ENCODE results near the gene TMEM50B.

Gene TMEM50B

DNA sequence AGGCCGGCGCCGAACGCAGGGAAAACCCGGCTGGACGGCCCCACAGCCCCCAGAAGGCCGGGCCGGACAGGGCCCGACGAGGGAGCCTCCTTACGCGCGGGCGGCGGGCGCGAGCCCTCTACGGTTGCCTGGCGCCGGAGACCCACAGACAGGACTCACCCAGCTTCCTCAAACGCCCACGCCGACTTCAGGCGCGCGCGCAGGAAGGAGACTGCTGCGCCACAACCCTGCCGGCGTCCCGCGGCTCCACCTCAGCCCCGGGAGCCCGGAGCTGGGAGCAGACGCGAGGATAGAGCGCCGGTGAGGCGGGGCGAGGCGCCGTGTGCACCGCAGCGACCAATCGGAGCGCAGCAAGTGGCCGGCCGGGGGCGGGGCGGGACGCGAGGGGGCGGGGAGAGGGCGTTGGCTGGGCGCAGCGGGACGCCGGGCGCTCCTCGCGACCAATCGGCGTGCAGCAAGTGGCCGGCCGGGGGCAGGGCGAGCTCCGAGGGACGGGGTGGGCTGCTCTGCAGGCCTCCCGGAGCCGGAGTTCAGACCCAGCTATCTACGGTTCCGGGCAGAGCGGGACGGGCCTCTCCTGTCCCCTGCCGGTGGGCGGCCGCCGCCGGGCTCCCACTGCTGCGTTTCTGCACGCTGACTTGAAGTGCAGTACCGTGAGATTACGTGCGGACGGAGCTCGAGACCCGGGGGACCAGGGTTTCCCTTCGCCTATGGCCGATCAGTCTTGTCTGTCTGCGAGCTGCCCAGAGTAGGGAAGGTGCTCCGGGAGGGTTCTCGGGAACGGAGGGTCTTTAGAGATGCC, at the start of gene TMEM50B:
TSS of gene TMEM50B (minus strand) at position 296 of the 802 bp plus-strand sequence. CDS start 11,089 bp downstream, outside the sequence.
- in situ Hi-C loops (cut with HindIII; ENCODE audit: low sequenced_read_pairs) = no loop called here
- peak within 1 kb of the TSS; percentile 74 for H3K4me3 ChIP-seq (ENCODE audit: low read depth, low read length)
- peak; percentile 96 for DNase-seq (ENCODE audit: low read depth, low spot score)
- TF ChIP-seq, protein P1, sequence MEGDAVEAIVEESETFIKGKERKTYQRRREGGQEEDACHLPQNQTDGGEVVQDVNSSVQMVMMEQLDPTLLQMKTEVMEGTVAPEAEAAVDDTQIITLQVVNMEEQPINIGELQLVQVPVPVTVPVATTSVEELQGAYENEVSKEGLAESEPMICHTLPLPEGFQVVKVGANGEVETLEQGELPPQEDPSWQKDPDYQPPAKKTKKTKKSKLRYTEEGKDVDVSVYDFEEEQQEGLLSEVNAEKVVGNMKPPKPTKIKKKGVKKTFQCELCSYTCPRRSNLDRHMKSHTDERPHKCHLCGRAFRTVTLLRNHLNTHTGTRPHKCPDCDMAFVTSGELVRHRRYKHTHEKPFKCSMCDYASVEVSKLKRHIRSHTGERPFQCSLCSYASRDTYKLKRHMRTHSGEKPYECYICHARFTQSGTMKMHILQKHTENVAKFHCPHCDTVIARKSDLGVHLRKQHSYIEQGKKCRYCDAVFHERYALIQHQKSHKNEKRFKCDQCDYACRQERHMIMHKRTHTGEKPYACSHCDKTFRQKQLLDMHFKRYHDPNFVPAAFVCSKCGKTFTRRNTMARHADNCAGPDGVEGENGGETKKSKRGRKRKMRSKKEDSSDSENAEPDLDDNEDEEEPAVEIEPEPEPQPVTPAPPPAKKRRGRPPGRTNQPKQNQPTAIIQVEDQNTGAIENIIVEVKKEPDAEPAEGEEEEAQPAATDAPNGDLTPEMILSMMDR (IDR thresholded peaks at IDR 0.05; ENCODE audit: low read depth, low read length) = peak; percentile 50

DNA sequence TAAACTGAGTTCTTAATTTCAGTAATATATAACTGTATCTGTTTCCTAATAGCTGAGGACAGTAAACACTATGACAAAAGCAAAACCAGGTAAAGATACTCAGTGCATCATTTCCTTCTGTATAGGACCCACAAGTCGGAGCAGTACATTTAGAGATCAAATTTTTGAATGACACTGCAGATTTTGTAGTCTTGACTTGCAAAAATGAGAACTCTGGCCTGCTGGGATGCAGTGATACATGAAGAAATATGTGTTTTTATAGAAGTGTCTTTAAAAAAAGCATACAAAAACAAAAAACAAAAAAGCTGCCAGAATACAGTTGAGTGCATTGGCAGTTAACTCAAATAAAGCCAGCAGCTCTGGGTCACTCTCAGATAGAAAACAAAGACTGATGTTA, 43.2 kb upstream of the TMEM50B start:
- in situ Hi-C loops (cut with HindIII; ENCODE audit: low sequenced_read_pairs) = no loop called here
- H3K4me3 ChIP-seq (ENCODE audit: low read depth, low read length) = no peak overlapping the region
- TF ChIP-seq, protein P1 (IDR thresholded peaks at IDR 0.05; ENCODE audit: low read depth, low read length) = no peak
- no peak for DNase-seq (ENCODE audit: low read depth, low spot score)

DNA sequence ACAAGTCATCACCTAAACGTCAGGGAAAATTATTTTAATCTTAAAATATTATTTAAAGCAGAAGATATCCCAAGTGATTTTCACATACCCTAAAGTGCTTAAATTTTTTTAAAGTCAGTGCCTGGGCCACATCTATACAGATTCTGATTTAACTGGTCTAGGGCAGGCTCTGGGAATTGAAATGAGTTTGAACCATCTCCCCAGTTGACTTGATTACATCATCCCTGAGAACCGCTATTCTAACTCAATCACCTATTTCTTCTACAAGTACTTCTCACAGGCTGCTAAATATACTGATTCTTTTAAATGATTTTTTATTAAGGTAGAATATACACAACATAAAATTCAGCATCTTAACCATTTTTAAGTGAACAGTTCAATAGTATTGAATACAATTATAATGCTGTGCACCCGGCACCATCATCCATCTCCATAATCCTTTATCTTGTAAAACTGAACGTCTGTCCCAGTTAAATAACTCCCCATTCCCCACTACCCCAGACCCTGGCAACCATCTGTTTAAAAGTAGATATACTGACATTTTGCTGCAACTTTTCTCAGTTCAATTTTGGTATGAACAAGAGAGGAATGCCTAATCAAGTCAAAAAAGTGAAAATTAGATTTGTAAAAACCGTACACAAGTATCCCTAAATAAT, 42.7 kb upstream of the TMEM50B start:
- no peak overlapping the region for H3K4me3 ChIP-seq (ENCODE audit: low read depth, low read length)
- in situ Hi-C loops (cut with HindIII; ENCODE audit: low sequenced_read_pairs) = no loop called here
- DNase-seq (ENCODE audit: low read depth, low spot score) = no peak
- TF ChIP-seq, protein P1 (IDR thresholded peaks at IDR 0.05; ENCODE audit: low read depth, low read length) = no peak

DNA sequence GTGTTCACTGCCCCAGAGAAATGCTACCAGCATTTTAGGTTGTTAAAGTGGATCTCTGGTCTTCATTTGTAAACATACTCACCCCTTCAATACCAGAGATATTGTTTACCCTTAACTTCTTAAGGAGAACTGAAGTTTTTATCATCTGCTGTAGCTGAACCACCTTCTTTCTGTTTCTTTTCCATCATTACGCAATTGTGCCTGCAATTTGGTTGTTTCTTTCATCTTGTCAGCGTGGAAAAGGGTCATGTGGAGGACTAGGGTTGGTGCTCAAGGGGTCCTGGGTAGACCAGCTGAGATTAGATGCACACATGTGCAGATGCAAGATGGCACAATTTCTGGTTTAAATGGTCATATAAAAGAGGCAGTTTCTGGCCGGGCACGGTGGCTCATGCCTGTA, 39.1 kb upstream of the TMEM50B start:
- in situ Hi-C loops (cut with HindIII; ENCODE audit: low sequenced_read_pairs) = no loop called here
- DNase-seq (ENCODE audit: low read depth, low spot score) = no peak
- no peak overlapping the region for H3K4me3 ChIP-seq (ENCODE audit: low read depth, low read length)
- TF ChIP-seq, protein P1 (IDR thresholded peaks at IDR 0.05; ENCODE audit: low read depth, low read length) = no peak

DNA sequence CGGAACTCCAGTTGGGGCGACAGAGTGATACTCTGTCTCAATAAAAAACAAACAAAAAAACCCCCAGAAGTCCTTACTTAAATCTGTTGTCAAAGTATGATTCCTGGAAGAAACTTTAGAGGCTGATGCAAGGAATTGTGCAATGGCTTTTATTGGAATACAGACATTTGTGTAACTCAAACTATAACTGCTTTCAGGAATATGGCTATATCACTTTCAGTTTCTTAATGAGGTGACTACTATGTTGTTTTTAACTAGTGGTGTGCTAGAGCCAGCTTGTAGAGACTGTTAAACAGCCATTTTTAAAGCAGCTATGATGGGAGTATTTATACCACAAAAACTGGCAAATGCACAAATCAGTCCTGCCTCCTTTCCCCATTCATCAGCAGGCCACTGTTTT, 34.5 kb upstream of the TMEM50B start:
- TF ChIP-seq, protein P1 (IDR thresholded peaks at IDR 0.05; ENCODE audit: low read depth, low read length) = no peak
- H3K4me3 ChIP-seq (ENCODE audit: low read depth, low read length) = no peak overlapping the region
- DNase-seq (ENCODE audit: low read depth, low spot score) = no peak
- in situ Hi-C loops (cut with HindIII; ENCODE audit: low sequenced_read_pairs) = no loop called here

DNA sequence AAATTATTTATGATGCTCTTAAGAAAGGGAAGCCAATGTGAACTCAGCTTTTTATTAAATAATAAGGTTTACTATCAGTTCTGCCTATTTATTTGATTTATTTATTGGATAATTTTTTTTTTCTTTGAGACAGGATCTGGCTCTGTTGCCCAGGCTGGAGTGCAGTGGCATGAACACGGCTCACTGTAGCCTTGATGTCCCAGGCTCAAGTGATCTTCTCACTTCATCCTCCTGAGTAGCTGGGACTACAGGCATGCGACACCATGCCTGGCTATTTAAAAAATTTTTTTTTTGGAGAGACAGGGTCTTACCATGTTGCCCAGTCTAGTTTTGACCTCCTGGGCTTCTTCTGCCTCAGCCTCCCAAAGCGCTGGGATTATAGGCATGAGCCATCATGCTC, 32.7 kb upstream of the TMEM50B start:
- no peak overlapping the region for H3K4me3 ChIP-seq (ENCODE audit: low read depth, low read length)
- DNase-seq (ENCODE audit: low read depth, low spot score) = no peak
- TF ChIP-seq, protein P1 (IDR thresholded peaks at IDR 0.05; ENCODE audit: low read depth, low read length) = no peak
- in situ Hi-C loops (cut with HindIII; ENCODE audit: low sequenced_read_pairs) = no loop called here
